ENCODE measurements around the gene CRADD. TPM values are rescaled to one million over a fixed set of nuclear protein-coding genes. Genes with fewer than 3 reads are reported as not detected.

CRADD gene
- total RNA-seq, 1 experiment from 2014 or later = 10.1 TPM

- DNase-seq = no peak
- intact Hi-C loops (cut with micrococcal nuclease; ENCODE audit: unreplicated experiment) = no loop called here
- H3K27ac Mint-ChIP-seq (ENCODE audit: unreplicated experiment) = no peak overlapping the region
- no peaks in the 10 kb centered on the region for H3K4me1 Mint-ChIP-seq (ENCODE audit: low read depth, unreplicated experiment)
- no peaks in the 10 kb centered on the region for H3K9me3 Mint-ChIP-seq (ENCODE audit: low read depth, unreplicated experiment)
- no peak overlapping the region for H3K4me3 Mint-ChIP-seq (ENCODE audit: low read depth, unreplicated experiment)
- no peaks in the 10 kb centered on the region for H3K36me3 Mint-ChIP-seq (ENCODE audit: insufficient read depth, unreplicated experiment)
- TF ChIP-seq CTCF (IDR thresholded peaks at IDR 0.05; ENCODE audit: unreplicated experiment) = no peak
- no peaks in the 10 kb centered on the region for H3K27me3 Mint-ChIP-seq (ENCODE audit: unreplicated experiment)
- CTCF ChIA-PET = no interaction called here
- no TSS peak for BruUV-seq (replicated peaks)
Measured at GRCh38 chr12:93776581-93777018, 99.4 kb downstream of the CRADD start.

- H3K27me3 Mint-ChIP-seq (ENCODE audit: unreplicated experiment) = no peaks in the 10 kb centered on the region
- intact Hi-C loops (cut with micrococcal nuclease; ENCODE audit: unreplicated experiment) = no loop called here
- no peaks in the 10 kb centered on the region for H3K36me3 Mint-ChIP-seq (ENCODE audit: insufficient read depth, unreplicated experiment)
- no TSS peak for BruUV-seq (replicated peaks)
- H3K4me1 Mint-ChIP-seq (ENCODE audit: low read depth, unreplicated experiment) = no peaks in the 10 kb centered on the region
- TF ChIP-seq CTCF (IDR thresholded peaks at IDR 0.05; ENCODE audit: unreplicated experiment) = no peak
- H3K27ac Mint-ChIP-seq (ENCODE audit: unreplicated experiment) = no peak overlapping the region
- DNase-seq = no peak
- CTCF ChIA-PET = no interaction called here
- H3K9me3 Mint-ChIP-seq (ENCODE audit: low read depth, unreplicated experiment) = no peaks in the 10 kb centered on the region
- H3K4me3 Mint-ChIP-seq (ENCODE audit: low read depth, unreplicated experiment) = no peak overlapping the region
Measured at GRCh38 chr12:93777254-93777653, 100.1 kb downstream of the CRADD start.

GRCh38 chr12:93778306-93778705, 101.1 kb downstream of the CRADD start:
- no TSS peak for BruUV-seq (replicated peaks)
- Mint-ChIP-seq H3K27ac (ENCODE audit: unreplicated experiment) (no peak overlapping the region), H3K27me3 (ENCODE audit: unreplicated experiment) (no peaks in the 10 kb centered on the region), H3K9me3 (ENCODE audit: low read depth, unreplicated experiment) (no peaks in the 10 kb centered on the region), H3K4me3 (ENCODE audit: low read depth, unreplicated experiment) (no peak overlapping the region), H3K36me3 (ENCODE audit: insufficient read depth, unreplicated experiment) (no peaks in the 10 kb centered on the region), H3K4me1 (ENCODE audit: low read depth, unreplicated experiment) (no peaks in the 10 kb centered on the region)
- DNase-seq = no peak
- CTCF ChIA-PET = no interaction called here
- no peak for TF ChIP-seq CTCF (IDR thresholded peaks at IDR 0.05; ENCODE audit: unreplicated experiment)
- intact Hi-C loops (cut with micrococcal nuclease; ENCODE audit: unreplicated experiment) = no loop called here

- Mint-ChIP-seq H3K27me3 (ENCODE audit: unreplicated experiment) (no peaks in the 10 kb centered on the region), H3K4me3 (ENCODE audit: low read depth, unreplicated experiment) (no peak overlapping the region), H3K9me3 (ENCODE audit: low read depth, unreplicated experiment) (no peaks in the 10 kb centered on the region), H3K36me3 (ENCODE audit: insufficient read depth, unreplicated experiment) (no peaks in the 10 kb centered on the region), H3K27ac (ENCODE audit: unreplicated experiment) (no peak overlapping the region), H3K4me1 (ENCODE audit: low read depth, unreplicated experiment) (no peaks in the 10 kb centered on the region)
- CTCF ChIA-PET = no interaction called here
- no peak for DNase-seq
- intact Hi-C loops (cut with micrococcal nuclease; ENCODE audit: unreplicated experiment) = no loop called here
- TF ChIP-seq CTCF (IDR thresholded peaks at IDR 0.05; ENCODE audit: unreplicated experiment) = no peak
- no TSS peak for BruUV-seq (replicated peaks)
Measured at GRCh38 chr12:93778766-93779165, 101.6 kb downstream of the CRADD start.
